ENCODE results near the gene CSHL1. TPM values are rescaled to one million over a fixed set of nuclear protein-coding genes. Genes with fewer than 3 reads are reported as not detected.

Gene CSHL1
- total and polyA plus RNA-seq, 2 donors (not counting 1 experiment from before 2014, with no cell fraction given), result not detected

DNA sequence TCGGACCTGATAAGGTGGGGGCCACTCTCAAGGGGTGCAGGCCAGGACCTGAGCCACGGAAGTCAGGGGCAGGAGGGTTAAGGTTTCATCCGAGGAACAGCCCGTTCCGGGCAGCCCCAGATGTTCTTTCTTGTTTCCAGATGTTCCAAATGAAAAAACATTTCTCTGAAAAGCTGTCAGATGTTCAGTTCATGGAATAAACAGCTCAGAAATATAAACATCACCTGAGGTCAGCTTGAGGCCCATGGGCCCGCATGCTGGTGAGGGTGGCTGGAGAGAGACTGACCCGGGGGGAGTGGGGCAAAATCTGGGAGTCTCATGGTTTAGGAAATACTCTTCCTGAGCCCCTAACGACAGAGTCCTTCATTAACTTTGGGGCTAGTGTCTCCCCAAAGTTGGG is 22.5 kb upstream of the CSHL1 start:
- no peak for DNase-seq (ENCODE audit: low read depth in 2 of 2)
- no peak overlapping the region for H3K4me3 ChIP-seq (replicated peaks in 1 of 4; ENCODE audit: control extremely low read depth in 1 of 4, insufficient read depth in 1 of 4, low read depth in 3 of 4, low read length in 4 of 4)
- no peaks in the 10 kb centered on the region for H3K36me3 ChIP-seq (ENCODE audit: control insufficient read depth, insufficient read depth, low read length)
- H3K4me1 ChIP-seq (ENCODE audit: control insufficient read depth, extremely low read depth, insufficient read depth, low read length), result no peaks in the 10 kb centered on the region
- no peak for TF ChIP-seq CTCF (conservative IDR thresholded peaks at IDR 0.05 in 1 of 2, IDR thresholded peaks at IDR 0.05 in 1 of 2; ENCODE audit: low read depth in 1 of 2, low read length in 2 of 2)
- no peak for TF ChIP-seq EZH2 (IDR thresholded peaks at IDR 0.05; ENCODE audit: low read length, missing control alignments)
- no peak overlapping the region for H3K27ac ChIP-seq (ENCODE audit: insufficient read depth, low read length)
- H3K9me3 ChIP-seq (ENCODE audit: control insufficient read depth, insufficient read depth, low read depth, low read length), result no peaks in the 10 kb centered on the region
- peaks cover 6% of the 10 kb centered on the region for H3K27me3 ChIP-seq (ENCODE audit: control insufficient read depth, insufficient read depth, low read length)
- H3K79me2 ChIP-seq (ENCODE audit: control insufficient read depth, insufficient read depth, low read length), result no peaks in the 10 kb centered on the region
- no peak overlapping the region for H3K9ac ChIP-seq (ENCODE audit: insufficient read depth, low read length)
- no peak overlapping the region for H3K4me2 ChIP-seq (ENCODE audit: extremely low read depth, insufficient read depth, low read length)
- no peak overlapping the region for H2AFZ ChIP-seq (ENCODE audit: low read length)
- H4K20me1 ChIP-seq (ENCODE audit: control insufficient read depth, extremely low read depth, insufficient read depth, low read length), result no peaks in the 10 kb centered on the region

GRCh38 chr17:63932721-63933120 is 21.7 kb upstream of the CSHL1 start:
- TF ChIP-seq EZH2 (IDR thresholded peaks at IDR 0.05; ENCODE audit: low read length, missing control alignments) (no peak), CTCF (conservative IDR thresholded peaks at IDR 0.05 in 1 of 2, IDR thresholded peaks at IDR 0.05 in 1 of 2; ENCODE audit: low read depth in 1 of 2, low read length in 2 of 2) (no peak)
- H3K9ac ChIP-seq (ENCODE audit: insufficient read depth, low read length), result no peak overlapping the region
- H3K4me2 ChIP-seq (ENCODE audit: extremely low read depth, insufficient read depth, low read length), result no peak overlapping the region
- H3K36me3 ChIP-seq (ENCODE audit: control insufficient read depth, insufficient read depth, low read length), result no peaks in the 10 kb centered on the region
- H3K9me3 ChIP-seq (ENCODE audit: control insufficient read depth, insufficient read depth, low read depth, low read length), result no peaks in the 10 kb centered on the region
- no peaks in the 10 kb centered on the region for H3K4me1 ChIP-seq (ENCODE audit: control insufficient read depth, extremely low read depth, insufficient read depth, low read length)
- no peaks in the 10 kb centered on the region for H4K20me1 ChIP-seq (ENCODE audit: control insufficient read depth, extremely low read depth, insufficient read depth, low read length)
- H3K4me3 ChIP-seq (replicated peaks in 1 of 4; ENCODE audit: control extremely low read depth in 1 of 4, insufficient read depth in 1 of 4, low read depth in 3 of 4, low read length in 4 of 4), result no peak overlapping the region
- H3K27me3 ChIP-seq (ENCODE audit: control insufficient read depth, insufficient read depth, low read length), result peaks cover 11% of the 10 kb centered on the region
- no peaks in the 10 kb centered on the region for H3K79me2 ChIP-seq (ENCODE audit: control insufficient read depth, insufficient read depth, low read length)
- DNase-seq (ENCODE audit: low read depth in 2 of 2), result no peak
- no peak overlapping the region for H2AFZ ChIP-seq (ENCODE audit: low read length)
- H3K27ac ChIP-seq (ENCODE audit: insufficient read depth, low read length), result no peak overlapping the region

DNA sequence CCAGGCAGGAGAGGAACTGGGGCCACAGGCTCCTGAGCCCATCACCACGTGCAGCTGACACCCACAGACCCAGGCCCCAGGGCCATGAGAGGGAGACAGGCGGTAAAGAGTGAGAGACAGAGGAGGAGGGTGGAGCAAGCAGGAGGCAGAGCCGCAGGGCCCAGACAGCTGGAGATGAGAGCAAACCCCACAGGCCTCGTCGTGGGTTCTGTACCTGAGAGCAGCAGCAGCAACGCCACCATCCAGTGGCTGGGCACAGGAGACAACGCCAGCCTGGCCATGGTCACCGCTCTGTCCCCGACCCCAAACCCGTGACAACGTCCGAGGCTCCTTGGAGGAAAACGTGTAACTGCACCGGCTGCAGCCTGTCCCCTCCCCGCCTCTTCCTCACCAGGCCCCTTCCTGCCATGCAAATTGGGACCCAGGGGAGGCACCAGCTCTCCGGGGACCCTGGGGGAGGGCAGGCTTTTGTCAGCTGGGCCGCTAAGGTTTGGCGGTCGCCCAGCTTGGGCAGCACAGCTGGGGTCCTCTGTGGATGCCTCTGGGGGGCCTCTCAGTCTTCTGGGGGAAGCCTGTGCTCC is 21.0 kb upstream of the CSHL1 start, which contains the start of gene CD79B:
Gene CD79B (minus strand): TSS at position 351 of the 581 bp plus-strand sequence. CDS start 70 bp downstream, at position 281.
- Histone ChIP-seq H3K4me3 (replicated peaks in 1 of 4; ENCODE audit: control extremely low read depth in 1 of 4, insufficient read depth in 1 of 4, low read depth in 3 of 4, low read length in 4 of 4) (no peak within 1 kb of the TSS), H3K79me2 (ENCODE audit: control insufficient read depth, insufficient read depth, low read length) (no peaks in the 10 kb centered on the region), H3K27ac (ENCODE audit: insufficient read depth, low read length) (no peak within 1 kb of the TSS), H3K4me1 (ENCODE audit: control insufficient read depth, extremely low read depth, insufficient read depth, low read length) (no peaks in the 10 kb centered on the region), H3K27me3 (ENCODE audit: control insufficient read depth, insufficient read depth, low read length) (peaks cover 11% of the 10 kb centered on the region), H3K9ac (ENCODE audit: insufficient read depth, low read length) (no peak within 1 kb of the TSS), H3K4me2 (ENCODE audit: extremely low read depth, insufficient read depth, low read length) (no peak within 1 kb of the TSS), H3K9me3 (ENCODE audit: control insufficient read depth, insufficient read depth, low read depth, low read length) (no peaks in the 10 kb centered on the region), H3K36me3 (ENCODE audit: control insufficient read depth, insufficient read depth, low read length) (no peaks in the 10 kb centered on the region), H2AFZ (ENCODE audit: low read length) (no peak within 1 kb of the TSS), H4K20me1 (ENCODE audit: control insufficient read depth, extremely low read depth, insufficient read depth, low read length) (no peaks in the 10 kb centered on the region)
- DNase-seq (ENCODE audit: low read depth in 2 of 2), result no peak
- no peak for TF ChIP-seq CTCF (conservative IDR thresholded peaks at IDR 0.05 in 1 of 2, IDR thresholded peaks at IDR 0.05 in 1 of 2; ENCODE audit: low read depth in 1 of 2, low read length in 2 of 2)
